HG03354 (cell line): ENCODE measurements around the gene ACSM2A.
"Not testable (repeated sequence)": the region's sequence is repeated elsewhere in the genome, so short reads cannot be mapped to it uniquely, and the experiment has no call there.

Experiments
- ATAC-seq: cut with Tn5 transposase; IDR thresholded peaks from one replicate; pipeline ENCODE4 v1.9.1; 2021; ENCODE audit warnings: mild to moderate bottlenecking; ENCODE audit not compliant: unreplicated experiment, poor library complexity, severe bottlenecking

Gene ACSM2A

GRCh38 chr16:20532284-20532792 is 81.0 kb downstream of the ACSM2A start:
- not testable (repeated sequence) for ATAC-seq

- ATAC-seq, result not testable (repeated sequence)
These were observed 85.3 kb downstream of the ACSM2A start for GRCh38 chr16:20536669-20537068.
